GM23248 (cell line): ENCODE data around the gene NEK6.

ENCODE experiments used
- EZH2 ChIP-seq: fragments of 200-600 bp; sonication (generic); IDR thresholded peaks from 2 replicates; pipeline ENCODE4 v1.6.1; 2018; ENCODE audit warnings: antibody characterized with exemption, mild to moderate bottlenecking; ENCODE audit not compliant: insufficient read depth, poor library complexity, severe bottlenecking
- EZH2phosphoT487 ChIP-seq: fragments of 200-600 bp; sonication (generic); IDR thresholded peaks from 2 replicates; pipeline ENCODE4 v1.6.1; 2018; ENCODE audit warnings: antibody characterized with exemption, moderate library complexity, mild to moderate bottlenecking, low read depth; ENCODE audit not compliant: insufficient read depth

- TF ChIP-seq EZH2 (no peak), EZH2phosphoT487 (no peak)
These were observed 135.2 kb downstream of the NEK6 start for GRCh38 chr9:124392871-124393460.
